GM12892 (cell line): ENCODE data around the gene GREB1.

Source experiments
- DNase-seq: peaks from one replicate; pipeline ENCODE4 v3.0.0; 2011; ENCODE audit not compliant: insufficient read length
- FAIRE-seq: peaks from 2 replicates; lab custom pipeline; 2011; peaks lifted over from hg19 to GRCh38; lab: Jason Lieb, UNC
- POLR2A ChIP-seq: IDR thresholded peaks from 2 replicates; pipeline ENCODE4 v1.6.1; 2011; ENCODE audit warnings: low read depth, low read length, control low read depth
- POLR2AphosphoS5 ChIP-seq: IDR thresholded peaks from 2 replicates; pipeline ENCODE4 v1.6.1; 2011; ENCODE audit warnings: low read depth, low read length, control low read depth
- TAF1 ChIP-seq: IDR thresholded peaks from 2 replicates; pipeline ENCODE4 v1.6.1; 2011; ENCODE audit warnings: low read depth, mild to moderate bottlenecking, control low read depth, low read length, borderline replicate concordance

Gene GREB1

DNA sequence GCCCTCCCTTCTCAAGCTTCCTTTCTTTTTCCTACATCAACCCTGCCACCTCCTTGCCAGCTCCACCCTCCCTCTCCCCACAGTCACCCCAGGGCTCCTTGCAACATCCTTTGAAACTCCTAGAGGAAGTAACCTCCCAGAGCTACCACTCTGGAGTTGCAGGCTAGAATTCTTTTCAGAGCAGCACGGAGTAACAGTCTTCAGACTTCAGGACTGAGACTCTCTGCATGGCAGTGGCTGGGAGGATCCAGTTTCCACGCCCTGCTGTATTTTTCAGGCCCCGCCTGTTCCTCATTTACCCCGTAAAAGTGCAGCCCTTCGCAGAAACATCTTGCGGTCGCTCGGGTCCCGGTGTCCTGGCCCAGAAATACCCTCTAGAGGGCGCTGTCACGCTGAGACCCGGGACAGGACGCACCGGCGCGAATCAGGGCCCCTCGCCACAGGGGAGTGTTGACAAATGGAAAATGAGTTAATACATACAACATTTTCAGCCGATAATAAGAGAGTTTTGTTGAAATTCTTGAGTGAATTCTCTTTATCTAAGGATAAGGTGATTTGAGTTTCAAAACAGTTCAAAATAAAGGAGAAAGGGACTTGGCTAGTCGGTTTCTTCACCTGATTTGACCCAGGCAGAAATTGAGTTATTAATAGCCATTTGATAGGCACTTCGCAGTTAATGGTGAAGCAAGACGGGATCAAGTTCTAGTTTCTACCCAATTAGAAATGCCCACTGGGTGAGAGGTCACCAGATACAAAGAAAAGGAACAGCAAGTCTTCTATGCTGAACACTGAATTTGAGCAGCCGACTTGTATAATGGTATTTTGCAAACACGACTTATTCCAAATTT lies 154.6 kb downstream of the GREB1 start:
- no peak for FAIRE-seq
- peak; percentile 61 for DNase-seq
- no peak for TF ChIP-seq POLR2A
- no peak for TF ChIP-seq TAF1
- TF ChIP-seq POLR2AphosphoS5: no peak

GRCh38 chr2:11691076-11691660 lies 157.3 kb downstream of the GREB1 start:
- no peak for DNase-seq
- no peak for TF ChIP-seq TAF1
- FAIRE-seq: no peak
